Prostate gland (tissue), 2 donors: Measurements from ENCODE around the gene SHANK3.

Source experiments
- CTCF ChIP-seq, 4 experiments: fragments of 200-600 bp in 2 of 4; fragments of 450-650 bp in 2 of 4; sonication (generic) in 2 of 4; IDR thresholded peaks; 1 replicate in 3 of 4; 2 replicates in 1 of 4; pipeline ENCODE4 v1.5.1; 2016 to 2019; ENCODE audit warnings: antibody characterized with exemption in 4 of 4, mild to moderate bottlenecking in 2 of 4, moderate library complexity in 2 of 4
- POLR2A ChIP-seq: fragments of 450-650 bp; IDR thresholded peaks from one replicate; pipeline ENCODE4 v1.6.1; 2016; ENCODE audit warnings: antibody characterized with exemption, mild to moderate bottlenecking
- POLR2AphosphoS5 ChIP-seq: sonication (generic); formaldehyde crosslinking; IDR thresholded peaks from one replicate; pipeline ENCODE4 v1.6.1; 2017; ENCODE audit warnings: antibody characterized with exemption

- TF ChIP-seq CTCF (IDR thresholded peaks at IDR 0.05), result no peak
- no peak for TF ChIP-seq POLR2AphosphoS5
- no peak for TF ChIP-seq POLR2A
Measured at GRCh38 chr22:50625568-50626313, 46.9 kb upstream of the SHANK3 start.
